Stimulated activated CD8-positive, alpha-beta memory T cell treated with anti-CD3 and anti-CD28 coated beads, Interleukin-7, amount 100 ng/mL, for 48 hours (primary cell): Measurements from ENCODE around the gene TXNRD2.
"Not testable (repeated sequence)": the region's sequence is repeated elsewhere in the genome, so short reads cannot be mapped to it uniquely, and the experiment has no call there.

Experiments used
- DNase-seq, 2 donors: peaks; one replicate each; pipeline ENCODE4 v3.0.0-alpha.2; 2020; ENCODE audit warnings: low read depth in 1 of 2; ENCODE audit errors: extremely low read depth in 1 of 2

TXNRD2 gene

GRCh38 chr22:19849835-19850762 is 91.5 kb downstream of the TXNRD2 start:
- DNase-seq = no peak

- peak in 1 of 2 donors; percentile 8 for DNase-seq
Observed at GRCh38 chr22:19848298-19849224, 93.1 kb downstream of the TXNRD2 start.

DNA sequence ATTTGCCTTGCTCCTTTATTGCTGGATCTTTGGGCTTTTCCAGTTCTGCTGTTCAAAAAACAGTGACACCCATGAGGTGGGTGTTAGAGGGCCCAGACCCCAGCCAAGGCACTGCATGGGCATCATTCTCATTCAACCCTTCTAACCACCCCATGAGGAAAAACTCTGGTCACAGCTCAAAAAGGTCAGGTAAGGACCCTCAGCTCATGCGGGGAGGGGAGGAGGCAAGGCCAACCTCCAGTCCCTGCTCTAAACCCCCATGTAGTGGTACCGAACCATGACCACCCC is 94.3 kb downstream of the TXNRD2 start:
- no peak for DNase-seq

- DNase-seq = no peak
Observed at GRCh38 chr22:19846620-19847344, 94.8 kb downstream of the TXNRD2 start.

- DNase-seq = no peak
Observed at GRCh38 chr22:19845054-19845722, 96.4 kb downstream of the TXNRD2 start.

DNA sequence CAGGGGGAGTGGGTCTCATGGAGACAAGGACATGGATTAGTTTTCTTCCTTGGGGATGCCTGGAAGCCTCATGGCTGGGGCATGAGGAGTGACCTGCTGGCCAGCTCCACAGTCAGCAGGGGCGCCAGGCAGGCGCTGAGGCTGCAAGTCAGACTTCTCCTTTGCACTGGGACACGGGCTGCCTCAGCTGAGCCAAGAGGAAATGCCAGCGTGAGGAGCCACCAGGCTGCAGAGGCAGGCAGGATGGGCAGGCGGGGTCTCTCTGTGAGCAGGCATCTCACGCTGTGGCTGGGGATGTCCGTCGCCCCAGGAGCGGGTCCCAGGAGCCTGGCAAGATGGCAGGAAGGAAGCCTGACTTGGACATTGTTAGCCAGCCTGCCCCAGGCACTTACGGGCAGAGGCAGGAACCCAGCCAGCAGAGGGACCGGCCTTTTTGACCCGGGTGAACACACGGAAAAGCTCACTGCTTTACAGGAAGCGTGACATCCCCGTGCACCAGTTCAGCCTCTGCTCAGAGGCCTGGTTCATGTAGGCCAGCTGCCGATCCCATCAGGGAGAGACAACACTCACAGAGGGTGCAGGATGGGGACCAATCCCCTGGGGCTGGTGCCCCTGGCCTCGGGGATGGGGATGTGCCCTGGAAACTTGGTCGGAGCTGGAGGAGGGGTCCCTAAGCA is 97.1 kb downstream of the TXNRD2 start:
- no peak for DNase-seq

GRCh38 chr22:19843857-19844376 is 97.7 kb downstream of the TXNRD2 start:
- DNase-seq = no peak

- no peak for DNase-seq
Observed at GRCh38 chr22:19843107-19843856, 98.3 kb downstream of the TXNRD2 start.

DNA sequence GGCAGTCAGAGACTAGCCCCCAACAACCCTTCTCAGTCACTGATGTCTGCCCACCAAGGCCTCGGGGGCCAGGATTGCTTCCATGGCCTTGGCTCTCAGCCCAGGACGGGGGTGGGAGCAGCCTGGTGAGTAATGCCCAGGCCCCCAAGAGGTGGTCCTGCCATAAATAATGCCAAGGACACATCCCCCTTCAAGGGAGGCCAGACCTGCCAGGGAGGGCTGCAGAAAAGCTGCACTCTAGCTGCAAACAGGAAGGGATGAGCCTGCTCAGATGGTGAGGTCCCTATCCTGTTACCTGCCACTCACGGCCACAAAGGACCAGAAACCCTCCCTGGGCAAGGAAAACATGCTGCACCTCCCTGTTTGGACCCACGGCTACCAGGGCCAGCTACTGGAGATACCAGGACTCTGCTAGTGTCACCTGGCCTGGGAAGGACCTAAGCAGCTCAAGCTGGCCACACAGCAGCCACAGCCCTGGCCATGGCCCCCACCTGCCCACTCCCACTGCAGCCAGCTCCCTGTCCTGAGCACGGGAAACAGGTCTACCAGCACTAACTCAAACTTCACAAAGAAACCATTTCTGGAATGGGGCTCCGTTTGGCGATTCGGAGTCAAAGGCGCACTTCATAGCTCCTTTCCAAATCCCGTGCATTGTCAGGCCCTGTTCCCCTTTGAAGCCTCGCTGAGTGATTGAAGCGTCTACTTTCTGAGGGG is 99.1 kb downstream of the TXNRD2 start:
- DNase-seq = no peak

GRCh38 chr22:19841641-19842392 is 99.8 kb downstream of the TXNRD2 start:
- no peak for DNase-seq

GRCh38 chr22:19840955-19841640 is 100.5 kb downstream of the TXNRD2 start:
- no peak for DNase-seq

GRCh38 chr22:19840059-19840458 is 101.6 kb downstream of the TXNRD2 start:
- DNase-seq = no peak

- no peak for DNase-seq
Observed at GRCh38 chr22:19837915-19838314, 103.7 kb downstream of the TXNRD2 start.

- no peak for DNase-seq
Observed at GRCh38 chr22:19836512-19836911, 105.1 kb downstream of the TXNRD2 start.

GRCh38 chr22:19834599-19834998 is 107.0 kb downstream of the TXNRD2 start:
- no peak for DNase-seq

DNA sequence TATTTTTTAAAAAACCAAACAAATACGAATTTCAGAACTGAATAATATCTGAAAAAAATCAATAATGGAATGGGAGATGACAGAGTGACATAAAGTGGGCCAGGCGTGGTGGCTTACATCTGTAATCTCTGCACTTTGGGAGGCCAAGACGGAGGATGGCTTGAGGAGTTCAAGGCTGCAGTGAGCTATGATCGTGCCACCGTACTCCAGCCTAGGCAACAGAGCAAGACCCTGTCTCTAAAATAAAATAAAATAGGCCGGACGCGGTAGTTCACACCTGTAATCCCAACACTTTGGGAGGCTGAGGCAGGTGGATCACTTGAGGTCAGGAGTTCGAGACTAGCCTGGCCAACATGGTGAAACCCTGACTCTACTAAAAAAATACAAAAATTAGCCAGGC is 108.3 kb downstream of the TXNRD2 start:
- DNase-seq = not testable (repeated sequence)

DNA sequence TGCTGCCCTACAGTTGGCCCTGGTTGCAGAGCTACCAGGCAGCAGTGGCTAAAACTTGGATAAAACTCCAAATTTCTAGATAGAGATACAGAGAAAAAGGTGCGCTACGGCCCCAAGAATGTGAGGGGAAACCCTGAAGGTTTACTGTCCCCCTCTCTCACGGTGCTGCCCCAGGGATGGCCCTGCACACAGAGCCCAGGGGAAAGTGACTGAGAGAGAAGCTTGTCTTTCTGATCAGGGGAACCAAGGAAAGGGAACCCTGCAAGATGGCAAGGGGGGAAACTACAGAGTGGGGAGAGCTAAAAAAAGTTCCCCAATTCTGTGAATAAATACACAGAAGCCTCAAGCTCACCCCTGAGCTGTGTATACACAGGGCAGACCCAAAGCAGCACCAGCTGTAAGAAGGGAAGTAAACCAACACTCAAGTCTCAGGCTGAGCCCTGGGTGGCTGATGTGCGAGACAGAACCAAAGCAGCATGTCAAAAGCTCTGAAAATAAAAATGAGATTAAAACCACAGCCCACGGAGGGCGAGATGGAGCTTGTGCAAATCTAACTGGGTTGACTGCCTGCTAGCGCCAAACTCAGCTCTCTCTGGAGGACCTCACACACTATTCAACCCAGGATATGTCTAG is 109.0 kb downstream of the TXNRD2 start:
- no peak for DNase-seq
